ENCODE measurements around the gene GSDME.
"Not testable (repeated sequence)": the region's sequence is repeated elsewhere in the genome, so short reads cannot be mapped to it uniquely, and the experiment has no call there.

- not testable (repeated sequence) for TF ChIP-seq POLR2A, CTCF (IDR thresholded peaks at IDR 0.05)
Measured at GRCh38 chr7:24794751-24795406, 37.6 kb upstream of the GSDME start.
